ENCODE data around the gene CSGALNACT2.

Gene CSGALNACT2, protein sequence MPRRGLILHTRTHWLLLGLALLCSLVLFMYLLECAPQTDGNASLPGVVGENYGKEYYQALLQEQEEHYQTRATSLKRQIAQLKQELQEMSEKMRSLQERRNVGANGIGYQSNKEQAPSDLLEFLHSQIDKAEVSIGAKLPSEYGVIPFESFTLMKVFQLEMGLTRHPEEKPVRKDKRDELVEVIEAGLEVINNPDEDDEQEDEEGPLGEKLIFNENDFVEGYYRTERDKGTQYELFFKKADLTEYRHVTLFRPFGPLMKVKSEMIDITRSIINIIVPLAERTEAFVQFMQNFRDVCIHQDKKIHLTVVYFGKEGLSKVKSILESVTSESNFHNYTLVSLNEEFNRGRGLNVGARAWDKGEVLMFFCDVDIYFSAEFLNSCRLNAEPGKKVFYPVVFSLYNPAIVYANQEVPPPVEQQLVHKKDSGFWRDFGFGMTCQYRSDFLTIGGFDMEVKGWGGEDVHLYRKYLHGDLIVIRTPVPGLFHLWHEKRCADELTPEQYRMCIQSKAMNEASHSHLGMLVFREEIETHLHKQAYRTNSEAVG

GRCh38 chr10:43138021-43138756 is at the start of gene CSGALNACT2:
Gene CSGALNACT2, plus strand, starts transcription at chr10:43138445. Its CDS starts 16,705 bp downstream, at chr10:43155150.
- TF ChIP-seq CTCF (IDR thresholded peaks at IDR 0.05): no peak
- peak; percentile 81 to 91 for DNase-seq
- Histone ChIP-seq H3K27me3 (no peaks in the 10 kb centered on the region), H3K4me3 (peak within 1 kb of the TSS; percentile 87 to 94), H3K27ac (peak within 1 kb of the TSS; percentile 85 to 95), H3K36me3 (no peaks in the 10 kb centered on the region), H3K9me3 (no peaks in the 10 kb centered on the region), H3K4me1 (peaks cover 6 to 31% (median 20%) of the 10 kb centered on the region in 4 donors)
- intact Hi-C loops (cut with DNase I; ENCODE audit: low total_unique reads): no loop called here

GRCh38 chr10:43089519-43089918 is 48.7 kb upstream of the CSGALNACT2 start:
- no peak for TF ChIP-seq CTCF (IDR thresholded peaks at IDR 0.05)
- H3K27ac ChIP-seq: no peak overlapping the region
- intact Hi-C loops (cut with DNase I; ENCODE audit: low total_unique reads): no loop called here
- no peaks in the 10 kb centered on the region for H3K4me1 ChIP-seq
- H3K9me3 ChIP-seq: no peaks in the 10 kb centered on the region
- H3K36me3 ChIP-seq: no peaks in the 10 kb centered on the region
- no peak for DNase-seq
- no peak overlapping the region for H3K4me3 ChIP-seq
- H3K27me3 ChIP-seq: peaks cover 0 to 34% of the 10 kb centered on the region in 2 donors

DNA sequence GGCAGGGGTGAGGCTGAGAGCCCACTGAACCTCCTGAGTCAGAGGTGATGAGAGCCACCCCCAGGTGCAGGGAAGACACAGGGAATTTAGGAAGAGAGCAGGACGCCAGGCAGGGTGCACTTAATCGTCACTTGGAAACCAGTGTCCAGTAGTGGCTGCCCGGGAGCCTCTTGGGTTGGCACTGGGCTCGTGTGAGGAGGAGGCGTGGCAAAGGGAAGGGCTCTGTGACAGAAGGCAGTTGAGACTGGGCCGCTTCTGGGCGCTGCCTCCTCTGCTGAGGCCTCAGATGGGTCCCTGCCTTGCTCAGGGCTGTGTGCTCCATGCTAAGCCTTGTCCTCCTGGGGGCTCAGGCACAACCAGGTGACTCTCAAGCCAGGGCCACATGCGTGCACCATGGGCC is 48.1 kb upstream of the CSGALNACT2 start:
- Histone ChIP-seq H3K36me3 (no peaks in the 10 kb centered on the region), H3K9me3 (no peaks in the 10 kb centered on the region), H3K4me1 (no peaks in the 10 kb centered on the region), H3K4me3 (no peak overlapping the region), H3K27ac (no peak overlapping the region), H3K27me3 (peaks cover 0 to 40% of the 10 kb centered on the region in 2 donors)
- intact Hi-C loops (cut with DNase I; ENCODE audit: low total_unique reads): no loop called here
- TF ChIP-seq CTCF (IDR thresholded peaks at IDR 0.05): no peak
- no peak for DNase-seq

DNA sequence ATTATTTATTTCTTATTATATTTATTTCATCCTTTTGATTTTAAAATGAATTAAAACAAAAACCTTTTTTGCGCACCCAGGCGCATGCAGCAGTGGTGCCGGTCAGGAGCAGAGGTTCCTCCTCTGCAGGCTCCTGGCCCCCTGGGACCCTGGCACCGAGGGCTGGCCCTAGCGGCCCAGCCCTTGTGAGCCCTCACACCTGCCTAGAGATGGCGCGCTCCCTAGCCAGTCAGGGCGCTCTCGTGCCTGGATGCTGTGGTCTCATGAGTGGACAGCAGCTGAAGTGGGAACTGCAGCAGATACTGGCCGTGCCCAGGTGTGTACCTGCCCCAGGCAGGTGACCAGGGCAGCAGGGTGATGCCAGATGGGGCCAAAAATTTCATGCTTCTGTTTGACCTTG is 47.6 kb upstream of the CSGALNACT2 start:
- intact Hi-C loops (cut with DNase I; ENCODE audit: low total_unique reads): no loop called here
- Histone ChIP-seq H3K4me1 (no peaks in the 10 kb centered on the region), H3K27ac (no peak overlapping the region), H3K36me3 (no peaks in the 10 kb centered on the region), H3K4me3 (no peak overlapping the region), H3K9me3 (no peaks in the 10 kb centered on the region), H3K27me3 (peaks cover 0 to 43% of the 10 kb centered on the region in 2 donors)
- no peak for TF ChIP-seq CTCF (IDR thresholded peaks at IDR 0.05)
- DNase-seq: no peak

- Histone ChIP-seq H3K36me3 (no peaks in the 10 kb centered on the region), H3K4me3 (no peak overlapping the region), H3K27ac (no peak overlapping the region), H3K4me1 (no peaks in the 10 kb centered on the region), H3K9me3 (no peaks in the 10 kb centered on the region), H3K27me3 (peaks cover 0 to 54% of the 10 kb centered on the region in 2 donors)
- DNase-seq: no peak
- no peak for TF ChIP-seq CTCF (IDR thresholded peaks at IDR 0.05)
- intact Hi-C loops (cut with DNase I; ENCODE audit: low total_unique reads): no loop called here
Measured at GRCh38 chr10:43091846-43092245, 46.4 kb upstream of the CSGALNACT2 start.

Measured in tibial artery (tissue), 4 donors.